HG03025 (cell line): Measurements from ENCODE around the gene KANSL1L.

Source experiments
- ATAC-seq: cut with Tn5 transposase; IDR thresholded peaks from one replicate; pipeline ENCODE4 v1.9.1; 2021; ENCODE audit warnings: mild to moderate bottlenecking, moderate library complexity; ENCODE audit not compliant: unreplicated experiment, low FRiP score

Gene KANSL1L

GRCh38 chr2:210092791-210093190 lies 78.4 kb downstream of the KANSL1L start:
- no peak for ATAC-seq

- no peak for ATAC-seq
Measured at GRCh38 chr2:210086930-210087329, 84.3 kb downstream of the KANSL1L start.

- no peak for ATAC-seq
Measured at GRCh38 chr2:210086292-210086691, 84.9 kb downstream of the KANSL1L start.

- ATAC-seq = peak; percentile 65
Measured at GRCh38 chr2:210072922-210073509, 98.2 kb downstream of the KANSL1L start.

- ATAC-seq = no peak
Measured at GRCh38 chr2:210072493-210072892, 98.7 kb downstream of the KANSL1L start.

- no peak for ATAC-seq
Measured at GRCh38 chr2:210063306-210063705, 107.9 kb downstream of the KANSL1L start.

- ATAC-seq = no peak
Measured at GRCh38 chr2:210055825-210056224, 115.4 kb downstream of the KANSL1L start.

- no peak for ATAC-seq
Measured at GRCh38 chr2:210054696-210055095, 116.5 kb downstream of the KANSL1L start.

GRCh38 chr2:210050885-210051284 lies 120.3 kb downstream of the KANSL1L start:
- no peak for ATAC-seq

- no peak for ATAC-seq
Measured at GRCh38 chr2:210049831-210050230, 121.4 kb downstream of the KANSL1L start.

GRCh38 chr2:210046851-210047500 lies 124.2 kb downstream of the KANSL1L start:
- ATAC-seq = no peak

GRCh38 chr2:210038078-210038477 lies 133.1 kb downstream of the KANSL1L start:
- no peak for ATAC-seq

- no peak for ATAC-seq
Measured at GRCh38 chr2:210035679-210036078, 135.5 kb downstream of the KANSL1L start.

GRCh38 chr2:210034087-210034683 lies 137.0 kb downstream of the KANSL1L start:
- no peak for ATAC-seq

- ATAC-seq = no peak
Measured at GRCh38 chr2:210028178-210028577, 143.0 kb downstream of the KANSL1L start.

- no peak for ATAC-seq
Measured at GRCh38 chr2:210027608-210028007, 143.6 kb downstream of the KANSL1L start.

GRCh38 chr2:210022824-210023223 lies 148.4 kb downstream of the KANSL1L start:
- ATAC-seq = no peak

GRCh38 chr2:210020138-210020537 lies 151.1 kb downstream of the KANSL1L start:
- ATAC-seq = no peak

GRCh38 chr2:210009896-210010295 lies 161.3 kb downstream of the KANSL1L start:
- no peak for ATAC-seq

GRCh38 chr2:210009126-210009525 lies 162.1 kb downstream of the KANSL1L start:
- no peak for ATAC-seq

GRCh38 chr2:210007895-210008294 lies 163.3 kb downstream of the KANSL1L start:
- no peak for ATAC-seq

GRCh38 chr2:210004881-210005280 lies 166.3 kb downstream of the KANSL1L start:
- ATAC-seq = no peak
